ENCODE measurements around the gene SLC1A5.

SLC1A5 gene

GRCh38 chr19:46783670-46784069 is 4.7 kb downstream of the SLC1A5 start:
- H3K9me3 ChIP-seq (ENCODE audit: control insufficient read depth, insufficient read depth, low read depth, low read length), result no peaks in the 10 kb centered on the region
- peak overlapping the region; percentile 96 for H3K27ac ChIP-seq (ENCODE audit: extremely low read depth, low read depth, low read length)
- peaks cover 20% of the 10 kb centered on the region for H3K4me1 ChIP-seq (ENCODE audit: control insufficient read depth, insufficient read depth, low read length)
- CTCF ChIA-PET, result interaction anchor here (0.6 to 4.5 kb wide), 13 partner anchors 14 to 1305 kb away, joined by 3 to 26 read pairs (median 4); no protein-coding TSS in a partner anchor
- TF ChIP-seq ZNF747 (tag by site-specific recombination; IDR thresholded peaks at IDR 0.05) (no peak), ZNF112 (tag by site-specific recombination; IDR thresholded peaks at IDR 0.05) (no peak), ZSCAN16 (tag by site-specific recombination; IDR thresholded peaks at IDR 0.05) (no peak), ZNF341 (tag by site-specific recombination; IDR thresholded peaks at IDR 0.05; ENCODE audit: low read depth) (peak; percentile 79), ZNF133 (tag by site-specific recombination; IDR thresholded peaks at IDR 0.05) (no peak), ZNF146 (tag by site-specific recombination; IDR thresholded peaks at IDR 0.05) (no peak), ZNF624 (tag by site-specific recombination; IDR thresholded peaks at IDR 0.05) (no peak), ZNF544 (tag by site-specific recombination; IDR thresholded peaks at IDR 0.05) (0 out of 2 replicates have a peak, but pooled peaks have one; percentile 22), ZNF658 (tag by site-specific recombination; IDR thresholded peaks at IDR 0.05) (no peak), ZBTB6 (tag by site-specific recombination; IDR thresholded peaks at IDR 0.05) (peak; percentile 92), ZEB2 (tag by site-specific recombination; IDR thresholded peaks at IDR 0.05) (no peak), ZNF548 (tag by site-specific recombination; IDR thresholded peaks at IDR 0.05) (no peak), ZNF169 (tag by site-specific recombination; IDR thresholded peaks at IDR 0.05) (no peak), PRDM10 (tag by site-specific recombination; IDR thresholded peaks at IDR 0.05) (peak; percentile 83), PATZ1 (tag by site-specific recombination; IDR thresholded peaks at IDR 0.05) (peak; percentile 85), ZNF223 (tag by site-specific recombination; IDR thresholded peaks at IDR 0.05) (no peak), ZNF48 (tag by site-specific recombination; IDR thresholded peaks at IDR 0.05) (no peak), ZNF398 (tag by site-specific recombination; IDR thresholded peaks at IDR 0.05) (peak; percentile 97), ZBTB1 (tag by site-specific recombination; IDR thresholded peaks at IDR 0.05) (no peak), ZNF660 (tag by site-specific recombination; IDR thresholded peaks at IDR 0.05) (peak; percentile 37), ZNF366 (tag by site-specific recombination; conservative IDR thresholded peaks at IDR 0.05) (peak; percentile 71; the same call in 1 of the 2 replicates), ZNF707 (tag by site-specific recombination; IDR thresholded peaks at IDR 0.05) (no peak), ZBTB17 (tag by site-specific recombination; IDR thresholded peaks at IDR 0.05) (peak; percentile 65; the same call in 1 of the 2 replicates), OSR2 (tag by site-specific recombination; IDR thresholded peaks at IDR 0.05) (peak; percentile 34; the same call in 1 of the 2 replicates), KLF16 (tag by site-specific recombination; IDR thresholded peaks at IDR 0.05) (peak; percentile 53)
- peaks cover 60 to 70% of the 10 kb centered on the region in 2 experiments for H3K36me3 ChIP-seq (ENCODE audit: control insufficient read depth in 2 of 2, insufficient read depth in 1 of 2, low read length in 2 of 2)
- POLR2A ChIA-PET, result interaction anchor here (0.7 to 3.5 kb wide), 6 partner anchors 8 to 48 kb away, joined by 4 to 21 read pairs (median 8); no protein-coding TSS in a partner anchor
- H3K4me3 ChIP-seq (ENCODE audit: low read depth, low read length), result no peak overlapping the region

All from HEK293 (cell line).